Loucy (cell line): ENCODE measurements around the gene MYCBPAP.

Experiments used
- CTCF ChIP-seq: fragments of 200-600 bp; sonication (generic); conservative IDR thresholded peaks from 2 replicates; pipeline ENCODE4 v1.5.1; 2014; ENCODE audit warnings: mild to moderate bottlenecking, antibody characterized with exemption, low read length
- EZH2phosphoT487 ChIP-seq: fragments of 200-600 bp; IDR thresholded peaks from 2 replicates; pipeline ENCODE4 v1.6.1; 2018; ENCODE audit warnings: antibody characterized with exemption, mild to moderate bottlenecking, moderate library complexity, borderline replicate concordance

GRCh38 chr17:50549969-50550368 lies 41.7 kb downstream of the MYCBPAP start:
- TF ChIP-seq CTCF: no peak
- no peak for TF ChIP-seq EZH2phosphoT487
